Activated T-cell treated with anti-CD3 and anti-CD28 coated beads for 1 hour (primary cell): ENCODE results near the gene NCBP3.
"Not testable (repeated sequence)": the region's sequence is repeated elsewhere in the genome, so short reads cannot be mapped to it uniquely, and the experiment has no call there.

Source experiments
- DNase-seq: peaks from one replicate; pipeline ENCODE4 v3.0.0-alpha.2; 2020; ENCODE audit warnings: low read depth

The NCBP3 gene

DNA sequence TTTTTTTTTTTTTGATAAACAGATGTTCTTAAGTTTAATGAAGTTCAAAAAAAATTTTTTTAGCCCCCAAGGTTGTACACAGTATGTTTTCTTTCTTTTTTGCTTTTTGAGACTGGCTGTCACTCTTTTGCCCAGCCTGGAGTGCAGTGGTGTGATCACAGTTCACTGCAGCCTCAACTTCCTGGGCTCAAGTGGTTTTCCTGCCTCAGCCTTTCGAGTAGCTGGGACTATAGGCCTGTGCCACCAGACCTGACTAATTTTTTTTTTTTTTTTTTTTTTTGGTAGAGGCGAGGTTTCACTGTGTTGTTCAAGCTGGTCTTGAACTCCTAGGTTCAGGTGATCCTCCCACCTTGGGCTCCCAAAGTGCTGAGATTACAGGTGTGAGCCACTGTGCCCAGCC is 57.8 kb downstream of the NCBP3 start:
- no peak for DNase-seq

DNA sequence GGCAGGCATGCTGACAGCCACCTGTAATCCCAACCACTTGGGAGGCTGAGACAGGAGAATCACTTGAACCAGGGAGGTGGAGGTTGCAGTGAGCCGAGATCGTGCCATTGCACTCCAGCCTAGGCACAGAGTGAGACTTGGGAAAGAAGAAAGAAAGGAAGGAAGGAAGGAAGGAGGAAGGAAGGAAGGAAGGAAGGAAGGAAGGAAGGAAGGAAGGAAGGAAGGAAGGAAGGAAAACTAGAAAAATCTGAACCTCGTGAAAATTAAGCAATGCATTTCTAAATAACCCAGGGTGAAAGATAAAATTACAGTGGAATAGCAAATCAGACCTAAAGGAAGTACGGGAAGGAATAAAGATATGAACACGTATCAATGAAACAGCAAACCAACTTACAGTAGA is 60.7 kb downstream of the NCBP3 start:
- DNase-seq = not testable (repeated sequence)

DNA sequence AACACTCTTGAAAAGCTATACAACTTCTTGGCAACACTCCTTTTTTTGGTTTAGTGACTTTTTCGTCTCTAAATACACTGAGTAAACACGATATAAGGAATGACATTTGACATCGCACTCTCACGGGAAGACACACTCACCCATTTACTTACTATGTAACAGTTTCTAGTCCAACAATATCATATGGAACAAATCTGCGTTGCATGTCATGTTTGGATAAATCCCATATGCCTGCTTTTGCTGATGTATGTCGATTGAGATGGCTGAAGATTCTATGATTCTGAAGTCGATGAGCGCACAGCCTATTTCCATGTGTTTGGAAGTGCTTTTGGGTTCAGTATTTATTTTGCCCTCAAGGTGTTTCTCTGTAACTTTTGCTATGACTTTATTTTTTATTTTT is 63.3 kb downstream of the NCBP3 start:
- no peak for DNase-seq

DNA sequence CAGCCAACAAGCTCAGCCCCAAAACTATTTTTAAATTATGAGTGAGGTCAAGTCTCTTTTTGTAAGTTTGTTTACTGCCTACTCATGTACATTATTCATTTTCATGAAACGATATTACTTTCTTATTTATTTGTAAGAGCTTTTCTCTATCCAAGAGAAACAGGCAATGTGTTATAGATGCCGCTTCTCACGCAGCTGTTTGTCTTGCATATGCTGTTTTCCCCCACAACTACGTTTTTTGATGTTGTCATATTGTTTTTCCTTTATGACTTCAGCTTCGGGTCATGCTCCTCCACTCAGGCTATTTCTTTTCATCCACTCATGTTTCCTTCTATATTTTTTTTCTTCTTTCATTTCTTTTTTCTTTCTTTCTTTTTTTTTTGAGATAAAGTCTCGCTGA is 65.1 kb downstream of the NCBP3 start:
- no peak for DNase-seq

DNA sequence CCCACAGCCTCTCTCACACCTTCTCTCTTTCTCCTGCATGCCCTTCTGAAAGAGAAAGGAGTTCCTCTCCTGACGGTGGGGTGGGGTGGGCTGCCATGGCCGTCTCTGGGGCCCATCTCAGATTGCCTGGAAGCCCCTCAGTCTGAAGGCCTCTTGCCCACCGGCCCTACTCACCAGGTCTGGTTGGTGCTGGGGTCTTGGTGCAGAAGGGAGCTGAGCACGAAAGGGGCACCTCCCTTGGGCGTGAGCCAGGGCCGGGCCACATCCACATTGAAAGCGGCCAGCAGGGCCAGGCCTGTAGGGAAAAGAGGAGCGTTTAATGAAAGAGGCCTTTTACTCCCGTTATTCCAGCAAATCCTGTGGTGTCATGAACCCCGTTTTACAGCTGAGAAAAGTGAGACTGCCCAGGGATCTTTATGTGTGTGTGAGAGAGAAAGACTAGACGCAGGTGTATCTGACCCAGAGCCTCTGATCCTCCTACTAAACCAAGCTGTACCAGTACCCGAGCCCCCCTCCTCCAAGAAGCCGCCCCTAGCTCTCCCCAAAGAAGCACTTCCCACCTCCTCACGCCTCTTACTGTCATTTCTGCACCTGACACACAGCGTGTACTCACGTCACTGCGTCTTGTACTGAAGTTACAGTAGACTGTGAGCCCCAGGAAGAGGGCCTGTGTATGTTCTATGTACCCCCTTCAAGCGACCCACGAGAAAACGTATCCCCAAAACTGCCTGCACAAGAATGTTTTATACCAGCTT is 68.5 kb downstream of the NCBP3 start:
- DNase-seq = no peak

DNA sequence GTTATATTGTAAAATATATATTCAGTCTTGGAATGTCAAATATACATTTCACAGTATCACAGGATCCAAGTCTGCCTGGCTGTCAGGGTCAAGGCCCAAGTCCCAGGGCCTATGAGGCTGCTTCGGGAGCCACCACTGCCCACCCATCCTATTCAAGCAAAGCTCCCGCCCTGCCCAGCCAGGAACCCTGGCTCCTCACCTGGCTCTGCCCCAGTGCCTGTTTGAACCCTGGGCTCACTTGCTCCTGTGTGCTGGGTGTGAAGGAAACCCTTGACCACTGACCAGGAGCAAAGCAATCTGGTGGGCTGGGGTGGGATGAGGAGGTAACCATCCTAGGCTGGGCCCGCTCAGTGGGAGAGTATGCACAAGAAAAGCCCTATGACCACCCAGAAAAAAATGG is 72.1 kb downstream of the NCBP3 start:
- no peak for DNase-seq

DNA sequence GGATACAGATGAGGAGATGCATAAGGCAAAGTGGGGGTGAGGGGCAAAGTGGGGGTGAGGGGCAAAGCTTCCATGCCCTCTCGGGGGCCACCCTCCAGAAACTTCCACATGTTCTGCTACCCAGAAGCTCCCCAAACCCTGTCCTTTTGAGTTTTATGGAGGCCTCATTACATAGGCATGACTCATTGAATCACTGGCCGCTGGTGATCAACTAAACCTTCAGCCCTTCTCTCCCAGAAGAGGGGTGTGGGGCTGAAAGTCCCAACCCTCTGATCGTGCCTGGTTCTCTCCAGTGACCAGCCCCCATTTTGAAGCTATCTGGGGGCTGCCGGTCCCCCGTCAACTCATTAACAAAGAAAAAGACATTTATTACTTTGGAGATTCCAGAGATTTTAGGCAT is 72.5 kb downstream of the NCBP3 start:
- no peak for DNase-seq

DNA sequence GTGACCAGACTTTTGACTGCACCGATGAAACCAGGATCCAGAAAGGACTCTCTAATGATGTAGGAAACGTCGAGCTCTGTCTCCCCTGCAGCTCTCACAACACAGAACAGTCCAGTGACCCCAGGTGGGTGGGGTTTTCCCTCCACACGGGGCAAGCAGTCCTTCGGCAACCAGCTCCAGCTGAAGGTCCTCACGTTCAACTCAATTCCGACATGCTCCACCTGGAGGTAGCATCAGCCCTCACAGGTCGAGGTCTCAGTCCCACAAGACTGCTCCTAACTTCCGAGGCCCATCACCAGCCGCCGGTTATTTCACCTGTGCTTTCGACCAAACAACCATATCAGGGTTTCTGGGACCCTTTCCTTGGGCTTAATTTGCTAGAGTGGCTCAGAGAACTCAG is 73.3 kb downstream of the NCBP3 start:
- DNase-seq = no peak

DNA sequence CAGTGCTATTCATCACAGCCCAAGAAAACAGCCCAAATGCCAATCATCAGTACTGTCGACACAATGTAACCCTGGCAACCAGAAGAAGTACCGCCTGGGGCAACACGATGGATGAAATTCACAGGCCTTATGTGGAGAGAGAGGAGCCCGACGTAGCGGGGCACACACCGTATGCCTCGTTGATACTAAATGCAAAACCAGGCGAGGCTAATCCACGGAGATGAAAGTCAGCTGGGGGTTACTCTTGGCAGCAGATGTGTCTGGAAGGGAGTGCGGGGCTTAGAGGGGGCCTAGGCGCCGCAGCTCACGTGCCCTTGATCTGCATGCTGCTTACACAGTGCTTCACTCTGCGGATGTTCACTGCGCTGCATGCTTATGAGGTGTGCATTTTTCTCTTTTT is 74.9 kb downstream of the NCBP3 start:
- no peak for DNase-seq

DNA sequence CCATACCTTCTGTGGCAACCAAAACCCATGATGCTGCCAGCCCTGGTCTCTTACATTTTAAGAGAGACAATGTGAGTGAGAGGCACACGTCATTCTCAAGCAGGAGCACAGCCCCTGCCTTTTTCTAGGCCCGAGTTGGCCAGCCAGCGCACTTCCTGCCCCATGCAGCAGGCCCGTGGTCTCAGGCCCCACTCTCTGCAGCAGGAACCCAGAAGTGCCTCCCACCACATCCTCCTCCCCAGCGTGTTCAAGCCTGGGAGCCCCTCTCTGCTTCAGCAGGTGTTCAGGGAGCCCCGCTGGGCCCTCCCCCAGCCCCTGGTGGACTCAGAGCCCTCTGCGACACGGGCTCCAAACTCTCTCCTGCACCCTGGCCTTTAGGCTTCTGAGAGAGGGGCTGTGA is 75.6 kb downstream of the NCBP3 start:
- DNase-seq = no peak

DNA sequence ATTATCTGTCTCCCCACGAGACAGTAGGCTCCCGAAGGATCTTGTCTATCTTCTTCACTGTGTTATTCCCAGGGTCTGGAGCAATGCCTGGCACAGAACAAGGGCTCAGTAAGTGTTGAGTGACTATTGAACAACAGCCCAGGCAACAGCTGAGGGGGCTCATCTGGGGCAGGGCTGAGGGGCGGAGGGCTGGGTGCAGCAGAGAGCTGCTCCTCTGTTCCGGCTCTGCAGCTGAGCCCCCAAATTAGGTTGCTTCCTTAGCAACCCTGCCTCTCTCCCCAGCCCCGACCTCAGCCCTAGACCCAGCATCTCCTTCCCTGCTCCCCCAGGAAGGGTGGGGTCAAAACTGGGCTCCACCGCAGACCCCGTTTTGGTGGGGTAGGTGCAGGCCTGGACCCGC is 77.3 kb downstream of the NCBP3 start:
- DNase-seq = no peak

DNA sequence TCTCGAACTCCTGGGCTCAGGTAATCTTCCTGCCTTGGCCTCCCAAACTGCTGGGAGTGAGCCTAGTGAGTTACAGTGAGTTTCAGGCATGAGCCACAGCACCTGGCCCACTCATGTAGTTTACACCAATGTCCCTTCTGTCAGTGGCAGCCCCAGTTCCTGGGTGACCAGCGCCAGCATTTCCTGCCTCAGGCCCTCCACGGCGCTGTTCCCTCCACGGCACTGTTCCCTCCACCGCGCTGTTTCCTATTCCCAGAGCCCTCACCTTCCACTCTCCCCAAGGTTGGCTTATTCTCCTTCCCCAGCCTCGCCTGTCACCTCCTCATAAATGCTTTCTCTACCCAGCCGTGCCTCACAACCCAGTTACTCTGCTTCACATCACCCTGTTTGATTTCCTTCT is 77.7 kb downstream of the NCBP3 start:
- no peak for DNase-seq

DNA sequence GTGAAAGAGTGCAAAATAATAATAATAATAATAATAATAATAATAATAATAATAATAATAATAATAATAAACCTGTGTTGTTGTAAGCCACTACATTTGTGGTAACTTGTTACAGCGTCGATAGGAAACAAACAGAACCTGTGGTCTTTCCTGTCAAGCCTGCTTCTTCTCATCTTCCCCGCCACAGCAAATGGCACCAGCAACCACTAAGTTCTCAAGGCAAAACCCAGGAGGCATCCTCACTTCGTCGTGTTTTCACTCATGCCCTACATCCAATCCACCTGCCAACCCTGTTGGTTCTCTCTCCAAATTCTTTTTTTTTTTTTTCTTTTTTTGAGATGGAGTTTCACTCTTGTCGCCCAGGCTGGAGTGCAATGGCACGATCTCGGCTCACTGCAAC is 79.3 kb downstream of the NCBP3 start:
- no peak for DNase-seq

DNA sequence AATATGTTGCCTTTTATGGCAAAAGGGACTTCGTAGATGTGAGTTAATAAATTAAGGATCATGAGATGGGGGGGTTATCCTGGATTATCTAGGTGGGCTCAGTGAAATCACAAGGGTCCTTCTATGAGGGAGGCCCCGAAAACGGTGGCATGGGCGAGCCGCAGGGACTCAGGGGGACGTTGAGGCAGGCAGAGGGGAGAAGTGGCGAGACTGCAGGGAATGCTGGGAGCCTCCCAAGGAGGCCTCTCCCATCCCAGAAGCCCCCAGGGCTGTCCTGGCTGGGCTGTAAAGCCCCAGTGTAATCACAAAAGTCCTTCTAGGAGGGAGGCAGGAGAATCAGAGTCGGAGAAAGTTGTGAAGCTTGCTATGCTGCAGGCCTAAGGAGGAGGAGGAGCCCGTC is 80.1 kb downstream of the NCBP3 start:
- DNase-seq = no peak

DNA sequence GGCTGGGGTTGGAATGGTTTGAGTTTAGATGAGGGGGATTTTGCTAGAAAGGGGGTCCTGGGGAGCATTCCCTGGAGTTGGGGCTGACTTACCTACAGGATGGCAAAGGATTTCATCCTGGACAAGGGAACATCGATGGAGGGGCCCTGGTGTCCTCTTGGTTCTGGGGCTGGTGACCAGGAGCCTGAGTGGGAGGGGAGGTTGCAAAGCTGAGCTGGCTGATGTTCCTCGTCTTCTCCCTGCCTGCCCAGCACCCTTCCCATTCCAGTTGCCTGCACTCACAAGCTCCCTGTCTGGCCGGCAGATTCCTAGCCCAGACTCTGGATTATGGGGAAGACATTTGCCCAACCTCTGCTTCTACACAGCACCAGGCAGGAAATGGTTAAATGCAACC is 82.3 kb downstream of the NCBP3 start:
- no peak for DNase-seq

DNA sequence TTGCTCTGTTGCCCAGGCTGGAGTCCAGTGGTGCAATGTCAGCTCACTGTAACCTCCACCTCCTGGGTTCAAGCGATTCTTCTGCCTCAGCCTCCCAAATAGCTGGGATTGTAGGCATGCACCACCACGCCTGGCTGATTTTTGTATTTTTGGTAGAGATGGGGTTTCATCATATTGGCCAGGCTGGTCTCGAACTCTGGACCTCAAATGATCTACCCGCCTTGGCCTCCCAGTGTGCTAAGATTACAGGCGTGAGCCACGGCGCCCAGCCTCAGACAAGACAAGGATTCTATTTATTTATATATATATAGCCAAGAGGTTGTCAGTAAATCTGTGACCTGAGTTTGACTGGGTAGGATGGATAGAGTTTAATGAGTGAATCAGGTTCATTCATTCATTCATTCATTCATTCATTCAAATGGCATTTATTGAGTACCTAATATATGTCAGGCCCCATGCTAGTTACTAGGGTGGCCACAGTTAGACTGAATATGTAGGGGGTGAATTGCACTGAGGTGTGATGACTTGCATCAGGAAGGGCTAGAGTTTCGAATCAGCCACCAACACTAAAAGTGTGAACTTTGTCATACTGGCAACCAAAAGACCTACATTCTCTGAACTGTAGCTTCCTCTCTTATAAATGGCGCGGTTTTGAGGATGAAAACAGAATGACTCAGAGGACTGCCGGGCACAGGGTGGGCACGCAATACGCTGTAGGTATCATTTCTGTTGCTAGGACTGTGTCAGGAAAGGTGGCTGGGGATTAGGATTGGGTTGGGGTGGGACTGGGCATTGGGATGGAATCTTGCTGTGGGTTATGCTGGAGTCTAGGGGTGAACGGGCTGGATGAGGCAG is 82.9 kb downstream of the NCBP3 start:
- DNase-seq = no peak

DNA sequence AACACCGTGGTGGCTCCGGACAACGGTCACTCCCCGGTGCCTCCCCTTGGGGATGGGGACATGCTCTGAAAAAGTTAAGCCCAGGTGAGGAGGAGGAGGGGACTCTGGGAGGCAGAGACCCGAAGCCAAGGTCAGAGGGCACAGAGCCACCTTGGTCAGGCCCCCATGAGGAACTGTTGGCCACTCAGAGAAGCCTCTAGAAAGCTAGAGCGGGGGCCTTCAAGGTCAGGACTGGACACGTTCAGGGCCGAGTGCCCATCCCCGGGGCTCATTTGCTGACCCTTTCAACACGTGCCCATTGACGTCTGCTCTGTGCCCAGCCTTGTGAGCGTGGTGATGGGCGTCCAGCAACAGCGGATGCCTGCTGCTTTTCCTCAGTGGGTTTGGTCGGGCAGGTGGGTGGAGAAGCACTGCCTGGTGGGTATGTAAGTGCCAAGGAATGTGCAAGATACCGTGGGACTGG is 84.1 kb downstream of the NCBP3 start:
- no peak for DNase-seq

DNA sequence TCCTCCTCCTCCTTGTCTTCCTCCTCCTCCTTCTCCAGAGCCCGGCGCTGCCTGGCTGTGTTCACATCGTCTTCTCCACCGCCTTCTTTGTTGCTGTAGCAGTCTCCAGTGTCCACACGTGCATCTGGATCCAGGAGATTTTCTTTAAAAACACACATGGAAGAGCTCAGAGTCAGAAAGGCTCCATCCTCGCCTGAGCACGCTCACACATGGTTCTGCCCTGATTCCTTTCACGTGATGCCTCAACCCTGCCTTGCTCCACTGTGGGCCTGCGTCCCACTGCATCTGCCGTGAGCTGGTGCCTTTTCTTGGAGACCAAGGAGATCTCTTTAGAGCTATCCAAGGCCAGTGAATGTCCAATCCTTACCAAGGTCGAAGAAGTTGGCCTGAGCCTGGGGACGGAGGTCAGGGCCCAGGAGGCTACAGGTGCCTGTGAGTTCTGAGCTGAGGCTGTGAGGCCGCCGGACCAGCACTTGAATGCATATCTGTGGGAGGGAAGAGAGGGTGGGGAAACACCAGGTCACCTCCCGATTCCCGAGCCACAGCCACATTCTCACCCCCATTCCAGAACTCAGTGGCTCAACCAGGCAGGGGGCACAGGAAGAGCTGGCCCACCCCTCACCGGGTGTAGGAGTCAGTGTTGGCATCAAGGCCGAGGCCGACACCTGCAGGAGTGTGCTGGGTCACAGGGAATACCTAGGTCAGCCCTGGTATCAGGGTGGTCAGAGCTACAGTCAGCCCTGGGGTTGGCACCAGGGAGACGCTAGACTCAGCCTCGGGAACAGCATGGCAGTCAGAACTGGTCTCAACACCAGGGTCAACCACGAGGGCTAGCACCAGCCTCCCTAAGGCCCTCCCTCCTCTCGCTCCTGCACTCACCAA is 84.8 kb downstream of the NCBP3 start:
- DNase-seq = no peak

DNA sequence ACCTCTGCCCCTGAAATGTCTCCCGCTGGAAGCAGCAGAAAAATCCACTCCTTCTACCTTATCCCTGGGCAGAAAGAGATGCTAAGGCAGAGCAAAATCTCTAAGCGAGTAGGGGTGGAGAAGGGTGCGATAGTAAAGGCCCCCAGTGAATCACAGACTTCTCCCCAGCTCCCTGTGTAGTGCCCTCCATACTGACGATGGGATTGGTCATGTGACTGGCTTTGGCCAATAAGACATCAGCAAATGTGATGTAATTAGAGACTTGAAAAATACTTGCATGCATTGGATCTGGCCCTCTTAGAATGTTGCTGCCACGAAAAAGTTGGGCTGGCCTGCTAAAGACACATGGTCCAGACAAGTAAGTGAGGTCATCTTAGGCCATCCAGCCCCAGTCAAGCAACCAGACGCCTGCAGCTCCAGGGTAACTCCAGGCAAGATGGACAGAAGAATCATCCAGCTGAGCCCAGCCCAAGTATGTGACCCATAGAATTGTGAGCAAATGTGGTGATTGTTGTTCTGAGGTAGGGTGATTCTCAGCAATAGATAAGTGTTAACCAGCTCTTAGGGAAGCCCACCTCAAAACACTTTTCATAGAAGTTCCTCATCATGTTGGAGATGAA is 86.3 kb downstream of the NCBP3 start:
- DNase-seq = no peak

DNA sequence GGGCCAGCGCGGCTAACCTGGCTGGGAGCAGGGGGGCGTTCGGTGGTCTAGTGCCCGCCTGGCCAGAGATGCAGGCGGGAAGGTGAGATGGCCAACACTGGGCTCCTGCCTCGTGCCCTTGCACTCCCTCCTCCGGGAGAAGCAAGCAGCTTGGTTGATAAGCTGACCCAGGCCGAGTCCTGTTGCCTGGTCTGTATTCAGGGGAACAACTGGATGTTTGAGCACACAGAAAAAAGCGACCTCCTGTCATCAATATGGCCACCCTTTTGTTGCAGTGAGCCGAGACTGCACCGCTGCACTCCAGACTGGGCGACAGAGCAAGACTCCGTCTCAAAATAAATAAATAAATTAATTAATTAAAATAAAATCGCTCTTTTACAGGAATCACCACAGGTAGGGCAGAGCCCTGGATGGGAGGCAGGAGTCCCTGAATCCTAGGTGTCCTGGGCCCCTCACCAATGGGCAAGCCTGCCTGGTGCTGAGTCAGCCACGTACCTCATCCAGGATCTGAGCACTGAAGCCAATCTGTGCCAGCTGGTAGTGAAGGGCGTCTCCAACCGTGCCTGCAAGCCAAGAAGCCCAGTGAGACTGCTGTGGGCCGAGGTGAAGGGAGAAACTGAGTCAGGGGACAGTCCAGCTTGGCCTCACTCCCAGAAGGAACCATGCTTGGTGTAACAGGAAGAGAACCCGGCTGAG is 90.6 kb downstream of the NCBP3 start:
- no peak for DNase-seq
